ENCODE data around the gene HIGD2B. TPM values are rescaled to one million over a fixed set of nuclear protein-coding genes. Genes with fewer than 3 reads are reported as not detected.
"Not testable (repeated sequence)": the region's sequence is repeated elsewhere in the genome, so short reads cannot be mapped to it uniquely, and the experiment has no call there.

The HIGD2B gene
- total RNA-seq, 2 donors from 2014 or later, result not detected

DNA sequence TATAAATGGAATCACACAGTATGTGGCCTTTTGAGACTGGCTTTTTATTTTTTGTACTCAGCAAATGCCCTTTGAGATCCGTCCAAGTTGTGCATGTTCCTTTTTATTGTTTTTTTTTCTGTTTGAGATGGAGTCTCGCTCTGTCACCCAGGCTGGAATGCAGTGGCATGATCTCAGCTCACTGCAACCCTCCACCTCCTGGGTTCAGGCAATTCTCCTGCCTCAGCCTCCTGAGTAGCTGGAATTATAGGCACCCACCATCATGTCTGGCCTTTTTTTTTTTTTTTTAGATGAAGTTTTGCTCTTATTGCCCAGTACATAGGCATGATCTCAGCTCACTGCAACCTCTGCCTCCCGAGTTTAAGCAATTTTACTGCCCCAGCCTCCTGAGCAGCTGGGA is 59.8 kb downstream of the HIGD2B start:
- ATAC-seq, DNase-seq: not testable (repeated sequence)

More for the DNA sequence above, 59.8 kb downstream of the HIGD2B start:
- intact Hi-C loops (cut with DNase I), result not testable (repeated sequence)

Other genes starting within 250 kb of the HIGD2B start
- gene ARIH1, start 211.9 kb downstream of the HIGD2B start, total RNA-seq, result 100 to 1,000 TPM; 141 to 142 TPM
- not detected for gene GOLGA6B, start 31.5 kb downstream of the HIGD2B start, total RNA-seq
- 10 to 100 TPM in 1 of 2 donors, 1 to 10 TPM in 1; 8.1 to 10.9 TPM for gene BBS4, start within 50 bp of the HIGD2B start, total RNA-seq
- gene ADPGK, start 97.6 kb upstream of the HIGD2B start, total RNA-seq, result 10 to 100 TPM; 18.0 to 18.2 TPM